H1 (cell line): ENCODE results near the gene TMEM204. TPM values are rescaled to one million over a fixed set of nuclear protein-coding genes. Genes with fewer than 3 reads are reported as not detected.

ENCODE experiments used
- CBX8 ChIP-seq: fragments of 300-800, 300-1000 bp; sonication (generic); IDR thresholded peaks from 2 replicates; pipeline ENCODE4 v1.7.1; 2016; ENCODE audit warnings: low read depth, low read length, borderline replicate concordance
- KDM4A ChIP-seq: IDR thresholded peaks from one replicate; pipeline ENCODE4 v1.7.1; 2012; ENCODE audit warnings: low read depth, mild to moderate bottlenecking, moderate library complexity, low read length, inconsistent platforms; ENCODE audit not compliant: severe bottlenecking
- MAX ChIP-seq: IDR thresholded peaks from 2 replicates; pipeline ENCODE4 v1.6.1; 2012; ENCODE audit warnings: inconsistent platforms
- RAD21 ChIP-seq, 2 experiments: IDR thresholded peaks in 1 of 2; conservative IDR thresholded peaks in 1 of 2; 2 replicates each; pipeline ENCODE4 v1.6.1; 2011; ENCODE audit warnings: low read depth in 2 of 2, low read length in 2 of 2, improper control_type of control experiment in 1 of 2, inconsistent platforms in 1 of 2, mild to moderate bottlenecking in 1 of 2, moderate library complexity in 1 of 2
- RFX5 ChIP-seq: IDR thresholded peaks from 2 replicates; pipeline ENCODE4 v1.6.1; 2011; ENCODE audit warnings: low read depth, low read length, improper control_type of control experiment, borderline replicate concordance
- TAF7 ChIP-seq: optimal IDR thresholded peaks from 2 replicates; pipeline ENCODE3; 2011; ENCODE audit warnings: low read depth, mild to moderate bottlenecking, inconsistent platforms, low read length, moderate library complexity, borderline replicate concordance
- TBP ChIP-seq: IDR thresholded peaks from 2 replicates; pipeline ENCODE4 v1.6.1; 2011; ENCODE audit warnings: low read depth, low read length, improper control_type of control experiment
- YY1 ChIP-seq: IDR thresholded peaks from 2 replicates; pipeline ENCODE4 v1.6.1; 2011; ENCODE audit warnings: low read depth, mild to moderate bottlenecking, low read length
- polyA plus RNA-seq, 7 experiments: library from polyadenylated mRNA; depleted of rRNA in 3 of 7; stranded (reverse) in 5 of 7; unstranded in 2 of 7; fragments of >200 nt in 5 of 7; fragments of 200-250 nt in 2 of 7; gene quantifications; 1 replicate in 5 of 7; 2 replicates in 1 of 7; 4 replicates in 1 of 7; pipeline versions ENCODE4 v1.2.1 to v1.2.3, GENCODE V29; 2011 to 2013; ENCODE audit warnings: missing spikeins in 2 of 7, mixed read lengths in 2 of 7
- total RNA-seq: library from RNA; stranded (reverse); fragmentation: NEBNext Ultra II Directional; extraction: Animal tissue kit (Norgen Biotek cat#: 25700); gene quantifications from 2 replicates; pipeline ENCODE4 v1.2.1, GENCODE V29; 2021

The TMEM204 gene
- total and polyA plus RNA-seq, 2 of the 8 experiments (the other 6 are each of a cell fraction or from before 2014, with no cell fraction given): not detected

- TF ChIP-seq MAX (no peak), RAD21 (IDR thresholded peaks at IDR 0.05 in 1 of 2, conservative IDR thresholded peaks at IDR 0.05 in 1 of 2; ENCODE audit: low read depth in 2 of 2, low read length in 2 of 2) (no peak), YY1 (no peak), TBP (no peak), TAF7 (no peak), RFX5 (no peak), KDM4A (no peak), CBX8 (no peak)
These were observed 33.6 kb upstream of the TMEM204 start (continued) for GRCh38 chr16:1499756-1500464.
